Umbilical cord (tissue), 2 donors: ENCODE data around the gene CRB1. TPM values are rescaled to one million over a fixed set of nuclear protein-coding genes. Genes with fewer than 3 reads are reported as not detected.

ENCODE experiments used
- DNase-seq: peaks from one replicate; pipeline ENCODE4 v3.0.0-alpha.2; 2015; ENCODE audit warnings: low spot score
- total RNA-seq: library from RNA; depleted of rRNA; stranded (reverse); fragments of >200 nt; gene quantifications from one replicate; pipeline ENCODE4 v1.2.3, GENCODE V29; 2014; ENCODE audit warnings: low replicate concordance; ENCODE audit not compliant: insufficient read depth

The CRB1 gene
- total RNA-seq, 1 donor from 2014 or later, result 14.2 TPM

DNA sequence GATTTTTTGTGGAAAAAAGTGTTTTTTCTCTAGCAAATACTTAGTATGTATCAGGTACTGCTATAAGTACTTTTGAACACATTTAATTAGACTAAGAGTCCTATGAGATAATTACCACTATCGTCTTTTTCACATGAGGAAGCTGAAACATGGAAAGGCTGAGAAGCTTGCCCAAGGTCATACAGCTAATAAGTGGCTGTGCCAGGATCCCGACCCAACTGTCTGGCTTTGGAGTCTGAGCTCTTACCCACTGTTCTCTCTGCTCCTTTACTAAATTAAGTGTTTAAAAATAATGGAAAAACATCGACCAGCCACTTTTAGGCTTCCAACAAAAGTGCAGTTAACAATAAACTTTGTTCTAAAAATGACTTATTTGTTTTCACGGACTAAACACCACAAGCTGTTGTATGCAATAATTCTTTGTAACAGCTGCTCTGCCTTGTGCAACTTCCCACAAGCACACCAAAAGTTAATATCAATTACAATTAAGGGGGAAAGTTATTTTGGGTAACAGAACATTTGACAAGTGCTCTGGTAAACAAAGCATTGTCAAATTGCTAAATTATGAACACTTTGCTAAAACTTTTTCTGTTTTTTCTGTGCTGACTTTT, 75.7 kb downstream of the CRB1 start:
- DNase-seq, result no peak

DNA sequence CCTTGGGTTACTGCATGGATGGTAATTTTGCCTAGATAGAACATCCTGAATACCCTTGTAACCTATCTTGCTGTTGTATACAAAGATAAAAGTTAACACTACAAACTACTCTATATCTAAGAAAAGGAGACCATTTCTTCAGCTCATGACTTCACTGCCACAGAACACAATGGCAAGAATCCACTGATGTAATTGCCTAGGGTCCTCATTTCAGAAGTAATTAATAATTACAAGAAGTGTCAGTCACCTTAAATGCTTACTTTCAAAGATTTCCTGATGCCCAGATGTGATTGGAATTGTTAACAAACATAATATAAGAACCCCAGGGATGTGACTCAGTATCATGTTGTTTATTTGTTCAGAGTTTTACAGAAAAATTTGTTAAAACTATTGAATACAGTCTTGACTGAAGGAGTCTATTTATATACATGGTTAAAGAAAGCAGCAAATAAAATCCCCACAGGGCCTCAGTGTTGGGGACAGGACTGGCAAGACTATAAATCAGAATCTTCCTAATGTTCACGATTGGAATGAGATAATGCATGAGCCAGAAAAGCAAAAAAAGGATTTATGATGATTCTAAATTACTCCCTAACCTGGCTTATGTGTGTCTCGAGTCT, 83.9 kb downstream of the CRB1 start:
- peak; percentile 64 for DNase-seq

DNA sequence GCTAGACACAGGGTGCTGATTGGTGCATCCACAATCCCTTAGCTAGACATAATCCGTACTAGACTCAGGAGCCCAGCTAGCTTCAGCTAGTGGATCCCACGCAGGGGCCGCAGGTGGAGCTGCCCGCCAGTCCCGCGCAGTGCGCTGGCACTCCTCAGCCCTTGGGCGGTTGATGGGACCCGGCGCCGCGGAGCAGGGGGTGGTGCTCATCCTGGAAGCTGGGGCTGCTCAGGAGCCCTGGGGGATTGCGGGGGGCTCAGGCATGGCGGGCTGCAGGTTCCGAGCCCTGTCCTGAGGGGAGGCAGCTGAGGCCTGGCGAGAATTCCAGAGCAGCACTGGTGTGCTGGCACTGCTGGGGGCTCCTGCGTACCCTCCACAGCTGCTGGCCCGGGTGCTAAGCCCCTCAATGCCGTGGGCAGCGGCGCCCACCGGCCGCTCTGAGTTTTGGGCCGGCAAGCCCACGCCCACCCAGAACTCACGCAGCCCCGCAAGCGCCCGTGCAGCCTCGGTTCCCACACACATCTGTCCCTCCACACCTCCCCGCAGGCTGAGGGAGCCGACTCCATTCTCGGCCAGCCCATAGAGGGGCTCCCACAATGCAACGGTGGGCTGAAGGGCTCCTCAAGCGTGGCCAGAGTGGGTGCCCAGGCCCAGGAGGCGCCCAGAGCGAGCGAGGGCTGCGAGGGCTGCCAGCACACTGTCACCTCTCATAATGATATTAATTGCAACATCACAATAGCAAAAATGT, 87.4 kb downstream of the CRB1 start:
- DNase-seq, result no peak

DNA sequence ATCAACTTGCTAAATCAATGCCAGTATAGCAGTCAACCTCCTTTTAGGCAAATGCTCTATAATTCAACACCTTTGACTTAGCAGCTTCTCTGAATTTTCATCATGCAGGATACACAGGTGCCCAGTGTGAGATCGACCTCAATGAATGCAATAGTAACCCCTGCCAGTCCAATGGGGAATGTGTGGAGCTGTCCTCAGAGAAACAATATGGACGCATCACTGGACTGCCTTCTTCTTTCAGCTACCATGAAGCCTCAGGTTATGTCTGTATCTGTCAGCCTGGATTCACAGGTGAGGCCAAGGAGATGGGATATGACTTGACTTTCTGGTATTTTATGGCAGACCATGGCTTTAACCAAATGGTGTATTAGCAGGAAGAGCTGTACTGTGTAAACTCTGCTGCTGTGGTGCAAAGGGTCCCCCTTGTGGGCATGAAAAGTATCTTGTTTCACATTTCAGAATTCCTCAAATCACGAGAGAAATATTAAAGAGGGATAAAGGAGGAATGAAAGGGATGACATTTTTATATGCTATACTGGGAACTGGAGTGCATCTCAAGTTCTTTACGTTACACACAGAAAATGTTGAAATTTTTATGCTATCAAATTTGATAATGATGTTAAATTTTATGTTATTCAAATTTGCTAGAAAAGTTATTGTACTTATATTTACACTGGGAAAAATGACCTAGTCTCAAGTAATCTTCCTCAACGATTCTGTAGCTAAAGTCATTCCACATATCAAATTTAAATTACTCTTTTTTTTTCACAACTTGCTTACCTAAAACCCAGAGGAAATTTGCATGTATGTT, 88.9 kb downstream of the CRB1 start:
- DNase-seq, result peak; percentile 59

GRCh38 chr1:197358959-197359358, 90.9 kb downstream of the CRB1 start:
- no peak for DNase-seq

DNA sequence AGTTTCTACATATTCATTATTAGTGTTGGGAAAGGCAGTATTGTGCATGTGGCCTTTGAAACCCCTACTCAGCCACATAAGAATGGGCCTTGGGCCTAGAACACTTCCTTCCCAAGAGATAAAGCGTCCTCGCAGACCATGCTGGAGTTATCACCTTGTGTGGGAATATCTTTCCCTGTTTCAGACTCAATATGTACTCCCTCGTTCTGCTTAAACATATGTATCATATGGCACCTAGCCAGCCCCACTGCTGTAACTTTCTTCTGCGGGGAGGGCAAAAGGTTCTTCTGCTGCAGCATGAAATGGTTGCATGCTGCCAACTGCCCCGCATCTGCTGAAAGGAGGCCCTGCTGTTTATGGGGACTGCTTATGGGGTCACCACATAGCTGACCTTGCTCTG, 92.0 kb downstream of the CRB1 start:
- DNase-seq, result no peak

GRCh38 chr1:197362871-197363270, 94.8 kb downstream of the CRB1 start:
- DNase-seq, result no peak

DNA sequence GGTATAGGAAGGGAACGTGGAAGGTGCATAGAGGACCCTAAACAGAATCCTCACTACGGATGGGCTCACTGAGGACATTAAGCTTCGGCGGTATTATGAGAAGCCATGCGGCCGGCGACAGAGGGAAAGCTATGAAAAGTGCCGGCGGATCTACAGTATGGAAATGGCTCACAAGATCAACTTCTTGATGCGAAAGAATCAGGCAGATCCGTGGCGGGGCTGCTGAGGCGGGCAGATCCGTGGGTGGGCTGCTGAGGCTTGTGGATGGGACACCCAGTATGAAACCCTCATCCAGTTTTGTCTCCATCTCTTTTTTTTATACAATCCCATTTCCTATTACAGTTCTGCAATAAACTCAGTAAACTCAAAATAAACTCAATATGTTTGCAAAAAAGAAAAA, 95.8 kb downstream of the CRB1 start:
- DNase-seq, result no peak

GRCh38 chr1:197366996-197367395, 98.9 kb downstream of the CRB1 start:
- no peak for DNase-seq

GRCh38 chr1:197367627-197368026, 99.6 kb downstream of the CRB1 start:
- DNase-seq, result no peak

DNA sequence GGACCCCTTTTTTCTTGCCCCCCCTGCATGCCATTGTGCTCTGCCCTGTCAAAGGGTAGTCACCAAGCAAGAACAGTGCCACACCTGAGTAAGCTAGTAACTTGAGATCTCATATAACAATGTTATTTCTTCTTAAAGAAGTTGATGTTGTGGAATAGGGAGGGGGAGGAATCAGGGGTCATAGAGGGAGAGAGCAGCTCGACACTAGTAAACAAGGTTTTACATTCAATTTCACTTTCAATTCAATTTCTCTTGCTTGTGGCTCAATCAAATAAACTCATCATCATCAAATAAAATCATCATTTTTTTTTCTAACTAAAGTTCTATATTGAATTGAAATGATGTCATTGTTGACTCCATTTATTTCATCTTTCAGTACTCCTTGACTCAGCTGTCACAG, 106.4 kb downstream of the CRB1 start:
- no peak for DNase-seq

DNA sequence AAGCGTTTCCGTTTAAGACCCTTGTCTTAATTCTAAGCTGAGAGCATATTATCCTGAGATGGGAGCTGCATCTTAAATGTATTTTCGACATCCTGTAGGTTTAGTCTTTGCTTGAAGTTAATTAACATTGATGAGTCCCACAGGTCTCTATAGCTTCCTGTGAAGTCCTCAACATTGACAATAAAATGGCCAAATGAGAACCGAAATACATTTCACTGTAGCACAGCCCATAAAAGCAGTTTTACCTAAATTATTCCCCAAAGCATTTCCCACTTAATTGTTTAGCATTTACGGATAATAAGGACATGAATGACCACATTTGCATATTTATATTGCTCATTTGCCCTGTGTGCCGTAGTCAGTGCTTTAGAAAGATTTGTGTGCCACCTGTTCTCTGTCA, 116.4 kb downstream of the CRB1 start:
- no peak for DNase-seq

DNA sequence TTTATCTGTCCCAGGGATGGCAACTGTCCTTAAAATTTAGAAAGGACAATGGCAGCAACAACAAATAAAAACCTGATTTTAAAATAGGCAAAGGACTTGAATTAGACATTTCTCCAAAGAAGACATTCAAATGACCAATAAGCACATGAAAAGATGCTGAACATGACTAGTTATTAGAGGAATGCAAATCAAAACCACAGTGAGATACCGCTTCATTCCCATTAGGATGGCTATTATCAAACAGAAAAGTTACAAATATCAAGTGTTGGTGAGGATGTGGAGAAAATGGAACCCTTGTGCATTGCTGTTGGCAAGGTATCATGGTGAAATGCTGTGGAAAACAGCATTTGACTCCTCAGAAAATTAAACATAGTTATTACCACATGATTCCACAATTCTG, 120.7 kb downstream of the CRB1 start:
- DNase-seq, result no peak

DNA sequence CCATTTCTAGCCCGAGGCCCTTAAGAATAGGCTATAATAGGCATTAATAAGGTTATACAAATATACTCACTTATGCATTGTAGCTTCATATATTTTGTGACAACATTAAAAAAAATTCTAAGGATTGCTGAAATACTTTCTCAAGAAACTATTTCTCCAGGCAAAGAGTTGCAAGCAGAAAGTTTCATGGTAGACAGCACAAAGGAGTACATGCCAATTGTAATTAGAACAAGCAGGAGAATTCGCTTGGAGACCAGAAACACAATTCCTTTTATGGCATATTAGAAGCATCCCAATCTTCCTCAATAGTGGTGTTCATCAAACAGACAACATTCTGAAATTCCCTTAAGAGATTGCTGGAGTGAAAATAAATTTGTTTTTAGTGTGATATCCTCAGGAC, 122.8 kb downstream of the CRB1 start:
- DNase-seq, result no peak

- no peak for DNase-seq
These were observed 123.5 kb downstream of the CRB1 start for GRCh38 chr1:197391303-197392226.

GRCh38 chr1:197392541-197392940, 124.5 kb downstream of the CRB1 start:
- no peak for DNase-seq

DNA sequence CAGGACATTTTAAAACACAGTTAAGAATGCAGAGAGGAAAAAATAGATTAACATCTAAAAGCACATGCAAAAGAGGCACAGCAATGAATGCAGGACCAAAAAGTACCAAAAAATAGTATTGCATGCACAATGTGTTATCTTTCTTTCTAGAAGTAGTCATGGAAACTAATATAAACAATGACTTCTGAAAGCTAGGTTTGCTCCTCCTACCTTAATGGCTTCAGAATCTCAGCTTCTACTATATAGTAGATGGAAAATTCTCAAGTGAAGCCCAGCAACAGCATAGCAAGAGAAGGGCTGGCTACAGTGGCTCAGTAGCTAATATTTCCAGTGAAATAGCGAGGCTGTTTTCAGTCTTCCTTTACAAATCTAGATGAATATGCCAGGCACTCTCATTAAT, 125.1 kb downstream of the CRB1 start:
- DNase-seq, result no peak

DNA sequence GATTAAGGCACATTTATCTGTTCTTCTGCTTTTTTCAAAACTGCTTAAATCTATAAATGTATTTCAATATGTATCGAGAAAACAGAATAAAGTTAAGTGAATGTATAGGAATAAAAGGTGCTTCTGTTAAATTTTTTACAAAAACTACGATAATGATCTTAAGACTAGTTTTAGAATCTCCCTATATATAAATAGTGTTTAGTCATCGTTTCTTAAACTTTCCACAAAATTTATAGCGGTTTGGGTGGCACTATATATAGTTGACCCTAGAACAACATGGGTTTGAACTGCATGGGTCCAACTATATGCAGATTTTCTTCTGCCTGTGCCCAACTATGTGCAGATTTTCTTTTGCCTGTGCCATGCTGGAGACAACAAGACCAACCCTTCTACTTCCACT, 125.7 kb downstream of the CRB1 start:
- no peak for DNase-seq

DNA sequence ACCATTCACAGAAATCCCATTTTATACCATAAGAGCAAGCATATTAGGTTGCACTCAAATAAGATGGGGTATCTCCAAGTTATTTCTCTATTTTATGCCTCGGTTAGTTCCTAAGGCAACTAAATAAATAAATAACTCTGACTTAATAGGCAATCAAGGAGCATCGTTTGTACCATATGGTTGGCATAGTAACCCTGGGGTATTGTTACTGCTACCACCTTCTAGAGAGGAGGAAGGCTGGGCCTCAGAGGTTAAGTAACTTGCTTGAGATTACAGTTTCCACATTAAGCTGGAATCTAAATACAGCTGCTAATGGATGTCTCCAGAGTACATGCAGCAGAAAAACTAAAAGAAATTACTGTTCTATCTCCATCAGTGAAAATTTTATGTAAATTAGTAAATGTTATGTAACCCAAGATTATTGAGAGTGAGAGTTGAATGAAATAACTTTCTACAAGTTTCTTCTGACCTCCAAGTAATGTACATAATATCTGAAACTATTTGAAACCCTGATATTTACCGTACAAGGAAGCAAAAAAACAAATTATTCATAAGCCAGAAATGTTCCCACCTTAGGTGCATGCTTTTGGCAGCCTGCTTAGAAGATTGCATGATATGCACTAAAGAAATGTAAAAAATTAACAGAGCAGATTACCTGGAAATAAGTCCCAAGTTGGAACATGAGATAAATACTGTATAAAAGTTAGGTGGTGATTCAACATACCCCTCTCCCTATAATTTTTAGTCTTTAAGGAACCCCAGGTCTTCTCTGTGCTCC, 127.0 kb downstream of the CRB1 start:
- DNase-seq, result no peak

DNA sequence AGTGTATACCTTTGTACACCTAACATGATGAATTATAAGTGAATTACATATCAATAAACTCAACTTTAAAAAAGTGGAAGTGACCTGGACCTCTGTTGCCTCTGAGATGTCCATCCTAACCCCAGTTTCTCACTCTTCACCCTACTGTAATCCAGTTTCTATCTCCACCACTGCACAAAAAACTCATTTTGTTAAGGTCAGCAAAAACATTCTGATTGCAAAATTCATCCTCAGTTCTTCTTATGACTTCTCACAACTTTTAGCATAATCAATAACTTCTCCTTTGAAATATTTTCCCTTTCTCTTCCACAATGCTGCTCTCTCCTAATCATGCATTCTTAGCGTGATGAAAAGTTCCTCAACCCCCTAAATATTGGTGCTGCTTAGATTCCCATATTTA, 129.8 kb downstream of the CRB1 start:
- no peak for DNase-seq
